Measurements from ENCODE around the gene PABPN1L.
"Not testable (repeated sequence)": the region's sequence is repeated elsewhere in the genome, so short reads cannot be mapped to it uniquely, and the experiment has no call there.

The PABPN1L gene

GRCh38 chr16:88900662-88901052 lies 34.2 kb upstream of the PABPN1L start:
- DNase-seq (ENCODE audit: low spot score), result no peak

GRCh38 chr16:88899901-88900661 lies 33.6 kb upstream of the PABPN1L start:
- DNase-seq (ENCODE audit: low spot score), result no peak

GRCh38 chr16:88897696-88898425 lies 31.4 kb upstream of the PABPN1L start:
- no peak for DNase-seq (ENCODE audit: low spot score)

- no peak for DNase-seq (ENCODE audit: low spot score)
Measured at GRCh38 chr16:88896238-88897070, 30.0 kb upstream of the PABPN1L start.

- DNase-seq (ENCODE audit: low spot score), result no peak
Measured at GRCh38 chr16:88895335-88895734, 28.9 kb upstream of the PABPN1L start.

- DNase-seq (ENCODE audit: low spot score), result no peak
Measured at GRCh38 chr16:88894681-88895300, 28.3 kb upstream of the PABPN1L start.

GRCh38 chr16:88894266-88894665 lies 27.8 kb upstream of the PABPN1L start:
- DNase-seq (ENCODE audit: low spot score), result not testable (repeated sequence)

GRCh38 chr16:88893127-88893968 lies 26.9 kb upstream of the PABPN1L start:
- DNase-seq (ENCODE audit: low spot score), result no peak

GRCh38 chr16:88892065-88892464 lies 25.6 kb upstream of the PABPN1L start:
- DNase-seq (ENCODE audit: low spot score), result no peak

- DNase-seq (ENCODE audit: low spot score), result no peak
Measured at GRCh38 chr16:88891083-88891482, 24.6 kb upstream of the PABPN1L start.

GRCh38 chr16:88889702-88890352 lies 23.4 kb upstream of the PABPN1L start:
- not testable (repeated sequence) for DNase-seq (ENCODE audit: low spot score)

GRCh38 chr16:88888461-88889387 lies 22.3 kb upstream of the PABPN1L start:
- DNase-seq (ENCODE audit: low spot score), result no peak

GRCh38 chr16:88888057-88888456 lies 21.6 kb upstream of the PABPN1L start:
- DNase-seq (ENCODE audit: low spot score), result no peak

- no peak for DNase-seq (ENCODE audit: low spot score)
Measured at GRCh38 chr16:88886845-88887521, 20.5 kb upstream of the PABPN1L start.

- DNase-seq (ENCODE audit: low spot score), result no peak
Measured at GRCh38 chr16:88886420-88886844, 20.0 kb upstream of the PABPN1L start.

GRCh38 chr16:88885693-88886280 lies 19.3 kb upstream of the PABPN1L start:
- DNase-seq (ENCODE audit: low spot score), result no peak

GRCh38 chr16:88884569-88885271 lies 18.3 kb upstream of the PABPN1L start:
- DNase-seq (ENCODE audit: low spot score), result no peak

GRCh38 chr16:88883946-88884345 lies 17.5 kb upstream of the PABPN1L start:
- DNase-seq (ENCODE audit: low spot score), result no peak

Data from globus pallidus (tissue), 1 donor.